K562 (cell line): ENCODE measurements around the gene SLC5A3. TPM values are rescaled to one million over a fixed set of nuclear protein-coding genes. Genes with fewer than 3 reads are reported as not detected.

ENCODE experiments used
- DACH1 ChIP-seq: fragments of 450-650 bp; IDR thresholded peaks from 2 replicates; pipeline ENCODE4 v1.6.1; 2018; ENCODE audit not compliant: partially characterized antibody
- GABPA ChIP-seq: fragments of 200-800 bp; sonication (Bioruptor generic); conservative IDR thresholded peaks from 2 replicates; pipeline ENCODE4 v1.6.1; 2016; ENCODE audit warnings: low read depth, missing genetic modification characterization, missing compliant biosample characterization
- HNRNPK ChIP-seq: fragments of 200-400 bp; formaldehyde crosslinking; IDR thresholded peaks from one replicate; pipeline ENCODE4 v1.6.1; 2018; ENCODE audit warnings: mild to moderate bottlenecking, low read depth, low read length; ENCODE audit not compliant: poor library complexity, severe bottlenecking
- MYBL2 ChIP-seq, 2 experiments: fragments of 450-650 bp in 1 of 2; sonication (generic) in 1 of 2; formaldehyde crosslinking in 1 of 2; IDR thresholded peaks; 2 replicates each; pipeline versions ENCODE4 v1.6.1 to v1.8.1; 2017 to 2022; ENCODE audit warnings: borderline replicate concordance in 1 of 2, inconsistent platforms in 1 of 2, low read depth in 1 of 2, mild to moderate bottlenecking in 1 of 2, missing genetic modification reagents in 1 of 2, moderate library complexity in 1 of 2
- POLR2B ChIP-seq: fragments of 450-650 bp; IDR thresholded peaks from 2 replicates; pipeline ENCODE4 v1.6.1; 2018; ENCODE audit warnings: low read depth; ENCODE audit not compliant: partially characterized antibody
- RNF219 ChIP-seq: fragments of 250-450 bp; sonication (Bioruptor Pico); IDR thresholded peaks from 2 replicates; pipeline ENCODE4 v1.5.0; 2022; ENCODE audit warnings: mild to moderate bottlenecking
- SIN3B ChIP-seq: fragments of 450-650 bp; IDR thresholded peaks from 2 replicates; pipeline ENCODE4 v1.6.1; 2017; ENCODE audit warnings: low read depth, mild to moderate bottlenecking, moderate library complexity
- SOX6 ChIP-seq: fragments of 450-650 bp; IDR thresholded peaks from 2 replicates; pipeline ENCODE4 v1.6.1; 2014; ENCODE audit warnings: mild to moderate bottlenecking
- ZNF143 ChIP-seq: sonication (generic); formaldehyde crosslinking; IDR thresholded peaks from 2 replicates; pipeline ENCODE4 v1.9.0; 2022; ENCODE audit warnings: mild to moderate bottlenecking, missing genetic modification reagents
- ZNF263 ChIP-seq: sonication (generic); formaldehyde crosslinking; IDR thresholded peaks from 2 replicates; pipeline ENCODE4 v1.8.0; 2022; ENCODE audit warnings: mild to moderate bottlenecking, missing genetic modification reagents, borderline replicate concordance
- polyA plus RNA-seq, 8 experiments: library from polyadenylated mRNA; depleted of rRNA in 4 of 8; stranded (reverse) in 5 of 8; unstranded in 3 of 8; fragments of >200 nt; fragmentation: Nextera tagmentation in 2 of 8; fragmentation: Illumina TruSeq in 1 of 8; extraction: Ambion mirVana in 2 of 8; extraction: Trizol in 1 of 8; gene quantifications; 2 replicates each; pipeline versions ENCODE4 v1.2.1 to v1.2.3, GENCODE V29; 2011 to 2014; ENCODE audit warnings: inconsistent platforms in 1 of 8, missing spikeins in 1 of 8
- total RNA-seq, 7 experiments: library from RNA; depleted of rRNA in 6 of 7; stranded (reverse); fragments of >200 nt in 6 of 7; fragmentation: Illumina TruSeq in 2 of 7; extraction: Trizol in 2 of 7; gene quantifications; 2 replicates each; pipeline versions ENCODE4 v1.2.1 to v1.2.3, GENCODE V29; 2011 to 2021; ENCODE audit warnings: low replicate concordance in 1 of 7
- TF ChIP-seq, protein P1 (sequence below): sonication (generic); formaldehyde crosslinking; IDR thresholded peaks from 2 replicates; pipeline ENCODE4 v1.8.1; 2023; ENCODE audit warnings: mild to moderate bottlenecking, missing genetic modification reagents
- TF ChIP-seq, protein P2 (sequence below), 2 experiments: fragments of 450-650 bp; formaldehyde crosslinking in 1 of 2; IDR thresholded peaks; 2 replicates each; pipeline versions ENCODE4 v1.4.0 to v1.6.1; 2014 to 2020; ENCODE audit warnings: mild to moderate bottlenecking in 2 of 2, borderline replicate concordance in 1 of 2, low read depth in 1 of 2
- TF ChIP-seq, protein P3 (sequence below): fragments of 450-650 bp; IDR thresholded peaks from 2 replicates; pipeline ENCODE4 v1.6.1; 2016; ENCODE audit warnings: missing biosample characterization, missing genetic modification characterization

SLC5A3 gene
- total and polyA plus RNA-seq, 9 of the 15 experiments (the other 6 are each of a cell fraction or from before 2014, with no cell fraction given): 2.9 to 20.6 (median 9.0) TPM

- TF ChIP-seq, protein P1, sequence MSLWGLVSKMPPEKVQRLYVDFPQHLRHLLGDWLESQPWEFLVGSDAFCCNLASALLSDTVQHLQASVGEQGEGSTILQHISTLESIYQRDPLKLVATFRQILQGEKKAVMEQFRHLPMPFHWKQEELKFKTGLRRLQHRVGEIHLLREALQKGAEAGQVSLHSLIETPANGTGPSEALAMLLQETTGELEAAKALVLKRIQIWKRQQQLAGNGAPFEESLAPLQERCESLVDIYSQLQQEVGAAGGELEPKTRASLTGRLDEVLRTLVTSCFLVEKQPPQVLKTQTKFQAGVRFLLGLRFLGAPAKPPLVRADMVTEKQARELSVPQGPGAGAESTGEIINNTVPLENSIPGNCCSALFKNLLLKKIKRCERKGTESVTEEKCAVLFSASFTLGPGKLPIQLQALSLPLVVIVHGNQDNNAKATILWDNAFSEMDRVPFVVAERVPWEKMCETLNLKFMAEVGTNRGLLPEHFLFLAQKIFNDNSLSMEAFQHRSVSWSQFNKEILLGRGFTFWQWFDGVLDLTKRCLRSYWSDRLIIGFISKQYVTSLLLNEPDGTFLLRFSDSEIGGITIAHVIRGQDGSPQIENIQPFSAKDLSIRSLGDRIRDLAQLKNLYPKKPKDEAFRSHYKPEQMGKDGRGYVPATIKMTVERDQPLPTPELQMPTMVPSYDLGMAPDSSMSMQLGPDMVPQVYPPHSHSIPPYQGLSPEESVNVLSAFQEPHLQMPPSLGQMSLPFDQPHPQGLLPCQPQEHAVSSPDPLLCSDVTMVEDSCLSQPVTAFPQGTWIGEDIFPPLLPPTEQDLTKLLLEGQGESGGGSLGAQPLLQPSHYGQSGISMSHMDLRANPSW (CRISPR knock-in tag): no peak
- TF ChIP-seq, protein P2, sequence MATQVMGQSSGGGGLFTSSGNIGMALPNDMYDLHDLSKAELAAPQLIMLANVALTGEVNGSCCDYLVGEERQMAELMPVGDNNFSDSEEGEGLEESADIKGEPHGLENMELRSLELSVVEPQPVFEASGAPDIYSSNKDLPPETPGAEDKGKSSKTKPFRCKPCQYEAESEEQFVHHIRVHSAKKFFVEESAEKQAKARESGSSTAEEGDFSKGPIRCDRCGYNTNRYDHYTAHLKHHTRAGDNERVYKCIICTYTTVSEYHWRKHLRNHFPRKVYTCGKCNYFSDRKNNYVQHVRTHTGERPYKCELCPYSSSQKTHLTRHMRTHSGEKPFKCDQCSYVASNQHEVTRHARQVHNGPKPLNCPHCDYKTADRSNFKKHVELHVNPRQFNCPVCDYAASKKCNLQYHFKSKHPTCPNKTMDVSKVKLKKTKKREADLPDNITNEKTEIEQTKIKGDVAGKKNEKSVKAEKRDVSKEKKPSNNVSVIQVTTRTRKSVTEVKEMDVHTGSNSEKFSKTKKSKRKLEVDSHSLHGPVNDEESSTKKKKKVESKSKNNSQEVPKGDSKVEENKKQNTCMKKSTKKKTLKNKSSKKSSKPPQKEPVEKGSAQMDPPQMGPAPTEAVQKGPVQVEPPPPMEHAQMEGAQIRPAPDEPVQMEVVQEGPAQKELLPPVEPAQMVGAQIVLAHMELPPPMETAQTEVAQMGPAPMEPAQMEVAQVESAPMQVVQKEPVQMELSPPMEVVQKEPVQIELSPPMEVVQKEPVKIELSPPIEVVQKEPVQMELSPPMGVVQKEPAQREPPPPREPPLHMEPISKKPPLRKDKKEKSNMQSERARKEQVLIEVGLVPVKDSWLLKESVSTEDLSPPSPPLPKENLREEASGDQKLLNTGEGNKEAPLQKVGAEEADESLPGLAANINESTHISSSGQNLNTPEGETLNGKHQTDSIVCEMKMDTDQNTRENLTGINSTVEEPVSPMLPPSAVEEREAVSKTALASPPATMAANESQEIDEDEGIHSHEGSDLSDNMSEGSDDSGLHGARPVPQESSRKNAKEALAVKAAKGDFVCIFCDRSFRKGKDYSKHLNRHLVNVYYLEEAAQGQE (IDR thresholded peaks at IDR 0.05; ENCODE audit: borderline replicate concordance): 0 out of 2 replicates have a peak, but pooled peaks have one; percentile 12
- TF ChIP-seq, protein P2 (CRISPR knock-in tag; IDR thresholded peaks at IDR 0.05; ENCODE audit: low read depth): no peak
- TF ChIP-seq ZNF143 (no peak), POLR2B (no peak), MYBL2 (IDR thresholded peaks at IDR 0.05; ENCODE audit: low read depth) (no peak), MYBL2 (CRISPR knock-in tag; IDR thresholded peaks at IDR 0.05; ENCODE audit: borderline replicate concordance) (no peak), DACH1 (no peak), SIN3B (no peak), GABPA (peak; percentile 34; the same call in 1 of the 2 replicates), SOX6 (peak; percentile 28; the same call in 1 of the 2 replicates), HNRNPK (no peak), RNF219 (CRISPR knock-in tag) (no peak), ZNF263 (CRISPR knock-in tag) (no peak)
- TF ChIP-seq, protein P3, sequence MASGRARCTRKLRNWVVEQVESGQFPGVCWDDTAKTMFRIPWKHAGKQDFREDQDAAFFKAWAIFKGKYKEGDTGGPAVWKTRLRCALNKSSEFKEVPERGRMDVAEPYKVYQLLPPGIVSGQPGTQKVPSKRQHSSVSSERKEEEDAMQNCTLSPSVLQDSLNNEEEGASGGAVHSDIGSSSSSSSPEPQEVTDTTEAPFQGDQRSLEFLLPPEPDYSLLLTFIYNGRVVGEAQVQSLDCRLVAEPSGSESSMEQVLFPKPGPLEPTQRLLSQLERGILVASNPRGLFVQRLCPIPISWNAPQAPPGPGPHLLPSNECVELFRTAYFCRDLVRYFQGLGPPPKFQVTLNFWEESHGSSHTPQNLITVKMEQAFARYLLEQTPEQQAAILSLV (tag): no peak
These were observed 13.5 kb downstream of the SLC5A3 start (continued) for GRCh38 chr21:34086887-34087306.
